SK-N-SH (cell line): ENCODE data around the gene PCYOX1L. TPM values are rescaled to one million over a fixed set of nuclear protein-coding genes. Genes with fewer than 3 reads are reported as not detected.
A peak's percentile ranks its signal among the peaks of the same experiment; 100 is the strongest.

Source experiments
- CTCF ChIA-PET: fragments of 300-600, 350-600 bp; formaldehyde crosslinking; extraction: SDS; loops from one replicate; lab custom pipeline; 2021; lab: Yijun Ruan, JAX
- POLR2A ChIA-PET: fragments of 350-600 bp; sonication (Branson Sonifier 250); formaldehyde crosslinking; extraction: SDS; loops from one replicate; lab custom pipeline; 2020; ENCODE audit warnings: antibody characterized with exemption, inconsistent platforms; lab: Yijun Ruan, JAX
- DNase-seq: peaks from one replicate; pipeline ENCODE4 v3.0.0; 2012
- H2AFZ ChIP-seq: fragments of 200-600 bp; sonication (generic); 2 replicates; pipeline ENCODE4 v1.8.1; 2016; ENCODE audit warnings: antibody characterized with exemption, mild to moderate bottlenecking, low read depth
- H3F3A ChIP-seq: fragments of 200-600 bp; sonication (generic); replicated peaks from 2 replicates; pipeline ENCODE3; 2016; ENCODE audit warnings: antibody characterized with exemption, mild to moderate bottlenecking; ENCODE audit not compliant: insufficient read depth
- H3K27ac ChIP-seq, 2 experiments: fragments of 200-500 bp in 1 of 2; fragments of 200-600 bp in 1 of 2; sonication (Bioruptor generic) in 1 of 2; sonication (generic), shearing (Covaris generic) in 1 of 2; 2 replicates each; pipeline versions ENCODE4 v1.5.1 to v1.6.1; 2014 to 2016; ENCODE audit warnings: low read depth in 2 of 2, inconsistent platforms in 1 of 2, low read length in 1 of 2, mild to moderate bottlenecking in 1 of 2, mixed read lengths in 1 of 2
- H3K27me3 ChIP-seq: fragments of 200-600 bp; sonication (generic), shearing (Covaris generic); 2 replicates; pipeline ENCODE4 v1.6.1; 2016; ENCODE audit warnings: mixed run types; ENCODE audit not compliant: insufficient read depth
- H3K36me3 ChIP-seq, 2 experiments: fragments of 200-500 bp in 1 of 2; fragments of 200-600 bp in 1 of 2; sonication (Bioruptor generic) in 1 of 2; sonication (generic) in 1 of 2; replicated peaks in 1 of 2; 2 replicates each; pipeline versions ENCODE3 to v1.5.1; 2014 to 2016; ENCODE audit warnings: low read length in 1 of 2, mild to moderate bottlenecking in 1 of 2; ENCODE audit not compliant: insufficient read depth in 2 of 2, control insufficient read depth in 1 of 2
- H3K4me1 ChIP-seq, 2 experiments: fragments of 200-500 bp in 1 of 2; fragments of 200-600 bp in 1 of 2; sonication (Bioruptor generic) in 1 of 2; sonication (generic), shearing (Covaris generic) in 1 of 2; 2 replicates each; pipeline versions ENCODE4 v1.5.1 to v1.6.1; 2014 to 2016; ENCODE audit warnings: low read depth in 1 of 2, low read length in 1 of 2, mixed run types in 1 of 2; ENCODE audit not compliant: insufficient read depth in 2 of 2, control insufficient read depth in 1 of 2
- H3K4me2 ChIP-seq: fragments of 200-600 bp; sonication (generic), shearing (Covaris generic); 2 replicates; pipeline ENCODE4 v1.6.1; 2017; ENCODE audit warnings: mixed run types
- H3K4me3 ChIP-seq, 2 experiments: fragments of 200-500 bp in 1 of 2; fragments of 200-600 bp in 1 of 2; sonication (Bioruptor generic) in 1 of 2; sonication (generic), shearing (Covaris generic) in 1 of 2; 2 replicates each; pipeline versions ENCODE4 v1.5.1 to v1.8.1; 2014 to 2016; ENCODE audit warnings: low read depth in 2 of 2, inconsistent platforms in 1 of 2, low read length in 1 of 2, mild to moderate bottlenecking in 1 of 2, mixed read lengths in 1 of 2, moderate library complexity in 1 of 2
- H3K79me2 ChIP-seq: fragments of 200-600 bp; sonication (generic); 2 replicates; pipeline ENCODE4 v1.8.1; 2017; ENCODE audit warnings: mild to moderate bottlenecking; ENCODE audit not compliant: insufficient read depth
- H3K9ac ChIP-seq: fragments of 200-600 bp; sonication (generic); 2 replicates; pipeline ENCODE4 v1.6.1; 2017; ENCODE audit warnings: mixed run types
- H3K9me2 ChIP-seq: fragments of 200-600 bp; sonication (generic); 2 replicates; pipeline ENCODE4 v1.6.1; 2017; ENCODE audit warnings: mixed run types
- H3K9me3 ChIP-seq: fragments of 200-600 bp; sonication (generic); 2 replicates; pipeline ENCODE4 v1.6.1; 2017; ENCODE audit warnings: mixed run types, mild to moderate bottlenecking, moderate library complexity
- H4K20me1 ChIP-seq: fragments of 200-600 bp; sonication (generic); 2 replicates; pipeline ENCODE4 v1.6.1; 2017; ENCODE audit warnings: mild to moderate bottlenecking, mixed run types; ENCODE audit not compliant: insufficient read depth
- CHD2 ChIP-seq: fragments of 150-350 bp; IDR thresholded peaks from 2 replicates; pipeline ENCODE4 v1.6.1; 2018; ENCODE audit warnings: low read length; ENCODE audit not compliant: partially characterized antibody
- CTCF ChIP-seq: fragments of 200-600 bp; sonication (generic); IDR thresholded peaks from 2 replicates; pipeline ENCODE4 v1.6.1; 2017; ENCODE audit warnings: antibody characterized with exemption, mild to moderate bottlenecking, moderate library complexity
- ELF1 ChIP-seq: IDR thresholded peaks from 2 replicates; pipeline ENCODE4 v1.4.0; 2012
- EP300 ChIP-seq, 2 experiments: IDR thresholded peaks; 2 replicates each; pipeline versions ENCODE4 v1.4.0 to v1.6.1; 2012; ENCODE audit warnings: borderline replicate concordance in 1 of 2, low read depth in 1 of 2, low read length in 1 of 2
- EZH2phosphoT487 ChIP-seq: fragments of 200-600 bp; sonication (generic); IDR thresholded peaks from 2 replicates; pipeline ENCODE4 v1.6.1; 2017; ENCODE audit warnings: low read depth, mixed run types, mild to moderate bottlenecking, antibody characterized with exemption, moderate library complexity, borderline replicate concordance
- FOSL2 ChIP-seq: IDR thresholded peaks from 2 replicates; pipeline ENCODE4 v1.4.0; 2012; ENCODE audit warnings: low read depth, mild to moderate bottlenecking, moderate library complexity, borderline replicate concordance
- FOXJ3 ChIP-seq: sonication (generic); formaldehyde crosslinking; IDR thresholded peaks from 2 replicates; pipeline ENCODE4 v1.5.1; 2020; ENCODE audit warnings: mild to moderate bottlenecking, missing genetic modification reagents
- GABPA ChIP-seq: IDR thresholded peaks from 2 replicates; pipeline ENCODE4 v1.4.0; 2012; ENCODE audit warnings: low read depth, mild to moderate bottlenecking
- IRF3 ChIP-seq: fragments of 150-350 bp; IDR thresholded peaks from 2 replicates; pipeline ENCODE4 v1.6.1; 2016; ENCODE audit warnings: mild to moderate bottlenecking, low read depth, low read length
- JUND ChIP-seq: IDR thresholded peaks from 2 replicates; pipeline ENCODE4 v1.4.0; 2012
- MAX ChIP-seq: IDR thresholded peaks from 2 replicates; pipeline ENCODE4 v1.4.0; 2012; ENCODE audit warnings: low read depth
- MEF2A ChIP-seq: IDR thresholded peaks from 2 replicates; pipeline ENCODE4 v1.4.0; 2012; ENCODE audit warnings: low read depth, borderline replicate concordance
- MXI1 ChIP-seq: IDR thresholded peaks from 2 replicates; pipeline ENCODE4 v1.6.1; 2012; ENCODE audit warnings: mild to moderate bottlenecking, low read depth, low read length, improper control_type of control experiment
- NRF1 ChIP-seq: IDR thresholded peaks from 2 replicates; pipeline ENCODE4 v1.6.1; 2012; ENCODE audit warnings: low read depth, mild to moderate bottlenecking, low read length
- POLR2AphosphoS5 ChIP-seq: IDR thresholded peaks from 2 replicates; pipeline ENCODE4 v1.6.1; 2012; ENCODE audit warnings: low read depth, low read length
- RAD21 ChIP-seq: IDR thresholded peaks from 2 replicates; pipeline ENCODE4 v1.6.1; 2012; ENCODE audit warnings: mild to moderate bottlenecking, low read length
- RCOR1 ChIP-seq: fragments of 150-350 bp; IDR thresholded peaks from 2 replicates; pipeline ENCODE4 v1.6.1; 2017; ENCODE audit warnings: antibody characterized with exemption, low read length
- REST ChIP-seq: IDR thresholded peaks from 2 replicates; pipeline ENCODE4 v1.6.1; 2012; ENCODE audit warnings: mild to moderate bottlenecking, low read depth, low read length, moderate library complexity
- RFX5 ChIP-seq: IDR thresholded peaks from 2 replicates; pipeline ENCODE4 v1.6.1; 2012; ENCODE audit warnings: mild to moderate bottlenecking, improper control_type of control experiment, low read length
- RXRA ChIP-seq: IDR thresholded peaks from 2 replicates; pipeline ENCODE4 v1.4.0; 2012; ENCODE audit warnings: low read depth, mild to moderate bottlenecking, borderline replicate concordance
- SIN3A ChIP-seq: IDR thresholded peaks from 2 replicates; pipeline ENCODE4 v1.6.1; 2012; ENCODE audit warnings: low read depth, mild to moderate bottlenecking, low read length, moderate library complexity, borderline replicate concordance
- SMC3 ChIP-seq: IDR thresholded peaks from 2 replicates; pipeline ENCODE4 v1.6.1; 2012; ENCODE audit warnings: low read depth, low read length, improper control_type of control experiment
- TEAD4 ChIP-seq: IDR thresholded peaks from 2 replicates; pipeline ENCODE4 v1.4.0; 2012; ENCODE audit warnings: mild to moderate bottlenecking, borderline replicate concordance; ENCODE audit not compliant: insufficient read depth
- USF1 ChIP-seq: IDR thresholded peaks from 2 replicates; pipeline ENCODE4 v1.4.0; 2012; ENCODE audit warnings: low read depth, borderline replicate concordance
- YY1 ChIP-seq: IDR thresholded peaks from 2 replicates; pipeline ENCODE4 v1.4.0; 2012; ENCODE audit warnings: low read depth, mild to moderate bottlenecking
- WGBS: methylation state at CpG from one replicate; pipeline ENCODE4 v1.1.6; 2017; ENCODE audit warnings: low lambda C conversion rate; 5-methylcytosine and 5-hydroxymethylcytosine counted together
- polyA plus RNA-seq, 3 experiments: library from polyadenylated mRNA; depleted of rRNA; stranded (reverse); fragments of >200 nt; gene quantifications; 2 replicates each; pipeline ENCODE4 v1.2.3, GENCODE V29; 2012

Gene PCYOX1L
- polyA plus RNA-seq, 1 of the 3 experiments (the other 2 are of a cell fraction), result 17.5 TPM

GRCh38 chr5:149319174-149319573, 38.7 kb upstream of the PCYOX1L start (continued):
- no peak for TF ChIP-seq EP300 (IDR thresholded peaks at IDR 0.05; ENCODE audit: borderline replicate concordance in 1 of 2, low read depth in 1 of 2, low read length in 1 of 2)
- no peak for TF ChIP-seq GABPA
- TF ChIP-seq USF1, result no peak
- TF ChIP-seq FOSL2, result no peak
- TF ChIP-seq RFX5, result no peak
- TF ChIP-seq, all 33 proteins: peak for 0

- peak; percentile 88 for DNase-seq
- 26% methylated on average over 3 of the region's 4 CpGs for WGBS
- Histone ChIP-seq H2AFZ (peak overlapping the region; percentile 99), H3K27ac (peak overlapping the region; percentile 83 to 96), H3K4me3 (no peak overlapping the region; a peak in 1 of 4 replicates), H3K9me3 (no peaks in the 10 kb centered on the region), H3F3A (peaks cover 13% of the 10 kb centered on the region), H3K9ac (peak overlapping the region; percentile 54; the same call in 1 of the 2 replicates), H3K27me3 (no peaks in the 10 kb centered on the region), H3K79me2 (no peaks in the 10 kb centered on the region), H3K9me2 (no peaks in the 10 kb centered on the region), H3K4me1 (peaks cover 22 to 23% of the 10 kb centered on the region in 2 experiments), H3K36me3 (no peaks in the 10 kb centered on the region), H4K20me1 (no peaks in the 10 kb centered on the region), H3K4me2 (peak overlapping the region; percentile 69)
- ChIA-PET POLR2A (interaction anchor here (0.7 to 2.5 kb wide), 10 partner anchors 9 to 303 kb away, joined by 3 to 33 read pairs (median 4); partner anchors contain the start of genes CSNK1A1, GRPEL2 and PCYOX1L), CTCF (interaction anchor here (0.8 to 9.4 kb wide), 10 partner anchors 25 to 250 kb away, joined by 3 to 120 read pairs (median 5); partner anchors contain the start of gene PCYOX1L)
- no peak for TF ChIP-seq ELF1
- TF ChIP-seq CHD2, result peak; percentile 39
- TF ChIP-seq RAD21, result no peak
- no peak for TF ChIP-seq IRF3
- peak; percentile 88; the same call in 1 of the 2 replicates for TF ChIP-seq MXI1
- no peak for TF ChIP-seq CTCF
- TF ChIP-seq SMC3, result no peak
- no peak for TF ChIP-seq REST
- TF ChIP-seq POLR2AphosphoS5, result peak; percentile 87
- TF ChIP-seq YY1, result peak; percentile 66; the same call in 1 of the 2 replicates
- no peak for TF ChIP-seq RFX5
- no peak for TF ChIP-seq FOXJ3
- TF ChIP-seq JUND, result no peak
- no peak for TF ChIP-seq TEAD4
- TF ChIP-seq NRF1, result no peak
- no peak for TF ChIP-seq EZH2phosphoT487
- peak; percentile 63 for TF ChIP-seq RCOR1
- no peak for TF ChIP-seq RXRA
- TF ChIP-seq FOSL2, result no peak
- TF ChIP-seq SIN3A, result 0 out of 2 replicates have a peak, but pooled peaks have one; percentile 14
- no peak for TF ChIP-seq MEF2A
- peak; percentile 80 for TF ChIP-seq MAX
These were observed 37.0 kb upstream of the PCYOX1L start for GRCh38 chr5:149320791-149321330.
